GM21717 (cell line): ENCODE results near the gene TAAR9.
A peak's percentile ranks its signal among the peaks of the same experiment; 100 is the strongest.
"Not testable (repeated sequence)": the region's sequence is repeated elsewhere in the genome, so short reads cannot be mapped to it uniquely, and the experiment has no call there.

Experiments used
- ATAC-seq: cut with Tn5 transposase; IDR thresholded peaks from one replicate; pipeline ENCODE4 v1.9.1; 2021; ENCODE audit warnings: mild to moderate bottlenecking, moderate library complexity; ENCODE audit not compliant: unreplicated experiment

The TAAR9 gene

DNA sequence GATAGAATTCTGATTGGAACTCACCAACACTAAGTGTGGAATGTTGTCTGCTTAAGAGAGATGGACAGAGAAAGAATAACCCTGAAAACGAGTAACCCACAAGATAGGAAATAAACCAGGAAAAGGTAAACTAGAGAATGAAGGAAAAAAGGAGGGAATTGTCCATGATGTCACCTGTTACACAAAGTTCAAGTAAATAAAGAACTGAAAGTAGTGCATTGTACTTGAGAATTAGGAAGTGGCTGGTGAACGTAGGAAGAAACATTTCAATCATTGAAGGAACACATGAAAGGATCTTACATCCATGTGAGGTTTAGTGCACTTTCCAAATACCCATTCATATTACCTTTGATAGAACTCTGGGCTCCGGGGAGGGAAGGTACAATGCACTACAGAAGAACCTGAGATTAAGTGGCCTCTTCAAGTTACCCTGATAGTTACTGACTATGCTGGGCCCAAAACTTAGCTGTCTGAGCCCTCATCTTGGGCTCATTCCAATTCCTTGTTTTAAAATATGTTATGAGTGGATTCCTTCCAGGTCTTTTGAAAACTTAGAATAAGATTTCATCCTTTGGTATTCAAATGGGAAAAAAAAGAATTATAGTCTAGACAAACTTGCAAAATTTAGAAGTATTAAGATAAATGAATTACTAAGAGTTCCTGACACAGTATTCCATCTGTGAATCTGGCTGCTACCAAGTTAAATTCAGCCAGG lies 24.1 kb upstream of the TAAR9 start:
- no peak for ATAC-seq

DNA sequence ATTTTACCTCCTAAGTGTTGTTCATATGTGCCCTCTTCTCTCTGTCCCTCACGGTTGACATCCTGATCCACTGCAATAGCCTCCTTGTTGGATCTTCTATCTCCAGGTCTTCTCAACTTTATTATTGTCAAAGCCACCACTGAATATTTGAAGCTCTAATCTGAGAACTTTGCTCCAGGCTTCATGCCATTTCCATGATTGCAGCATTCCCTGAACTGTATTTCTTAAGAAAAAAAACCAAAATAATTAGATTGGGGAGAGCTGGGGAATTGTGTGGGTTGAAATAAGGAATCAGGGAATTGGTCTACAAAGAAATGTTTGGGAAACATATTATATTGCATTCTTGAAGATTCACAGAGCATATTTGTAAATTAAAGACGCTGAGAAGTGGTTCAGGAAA lies 22.7 kb upstream of the TAAR9 start:
- ATAC-seq: no peak

DNA sequence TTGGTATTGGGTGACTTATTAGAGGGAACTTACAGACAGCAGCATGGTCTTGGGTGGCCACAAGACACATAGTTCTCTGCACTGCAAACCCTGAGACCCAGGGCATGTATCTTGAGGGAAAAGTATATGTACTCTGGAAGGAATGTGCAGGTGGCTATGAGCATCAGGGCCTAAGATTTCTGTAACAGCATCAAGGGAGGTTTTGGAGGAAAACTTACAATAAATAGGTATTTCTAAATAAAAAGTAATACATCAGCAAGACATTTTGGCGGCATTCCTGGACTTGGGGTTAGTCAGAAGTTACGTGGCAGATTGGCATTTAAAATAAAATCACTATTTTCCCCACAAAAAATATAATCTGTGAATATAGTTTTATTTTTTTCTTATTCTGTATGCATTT lies 17.1 kb upstream of the TAAR9 start:
- no peak for ATAC-seq

DNA sequence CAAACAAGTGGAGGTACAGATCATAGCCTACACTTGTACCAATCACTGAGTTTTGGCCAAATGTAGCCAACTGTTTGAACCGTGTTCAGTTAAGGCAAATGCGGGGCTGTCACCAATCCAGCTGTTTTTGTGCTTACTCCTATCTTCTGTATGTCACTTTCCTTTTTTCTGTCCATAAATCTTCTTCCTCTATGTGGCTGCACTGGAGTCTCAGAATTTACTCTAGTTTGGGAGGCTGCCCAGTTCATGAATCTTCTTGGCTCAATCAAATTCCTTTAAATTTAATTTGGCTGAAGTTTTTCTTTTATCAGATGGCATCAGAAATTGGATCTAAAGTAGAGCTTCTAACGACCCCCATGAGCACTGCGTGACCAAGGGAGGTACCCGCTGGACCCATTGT lies 13.4 kb upstream of the TAAR9 start:
- no peak for ATAC-seq

DNA sequence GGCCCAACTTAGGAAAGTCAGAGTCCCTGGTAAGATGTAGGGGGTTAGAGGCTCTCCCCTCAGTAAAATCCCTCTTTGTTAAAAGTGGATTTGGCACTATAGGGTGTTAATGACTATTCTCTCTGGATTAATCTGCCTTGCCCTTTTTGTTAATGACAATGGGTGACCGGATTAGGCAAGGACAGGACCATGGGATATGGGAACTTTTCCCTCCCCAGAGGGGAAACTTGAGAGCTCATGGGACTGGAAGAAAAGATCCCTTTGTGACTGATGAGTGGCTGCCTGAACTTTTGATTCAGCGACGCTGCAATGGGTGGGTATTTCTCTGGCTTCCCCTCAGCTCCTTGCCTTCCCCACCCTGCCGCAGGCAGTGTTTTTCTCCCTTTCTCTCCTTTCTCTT lies 12.2 kb upstream of the TAAR9 start:
- ATAC-seq: no peak

DNA sequence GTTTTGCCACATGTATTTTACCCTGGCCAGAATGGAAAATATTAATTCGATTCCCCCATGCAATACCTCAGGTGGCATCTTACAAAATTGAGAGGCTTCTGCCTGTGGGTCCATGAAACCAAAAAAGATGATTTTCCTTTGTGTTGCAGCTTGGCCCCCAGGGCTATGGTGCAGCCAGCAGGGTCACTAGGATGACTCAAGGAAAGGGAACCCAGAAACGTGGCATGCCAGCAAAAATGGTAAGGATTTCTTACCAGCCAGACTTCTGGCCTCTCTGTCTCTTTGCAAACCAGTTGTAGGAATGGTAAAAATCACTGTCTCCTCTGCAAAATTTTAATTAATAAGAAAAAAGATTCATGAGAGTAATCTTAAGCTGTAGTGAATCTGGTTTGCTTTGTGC lies 11.6 kb upstream of the TAAR9 start:
- no peak for ATAC-seq

DNA sequence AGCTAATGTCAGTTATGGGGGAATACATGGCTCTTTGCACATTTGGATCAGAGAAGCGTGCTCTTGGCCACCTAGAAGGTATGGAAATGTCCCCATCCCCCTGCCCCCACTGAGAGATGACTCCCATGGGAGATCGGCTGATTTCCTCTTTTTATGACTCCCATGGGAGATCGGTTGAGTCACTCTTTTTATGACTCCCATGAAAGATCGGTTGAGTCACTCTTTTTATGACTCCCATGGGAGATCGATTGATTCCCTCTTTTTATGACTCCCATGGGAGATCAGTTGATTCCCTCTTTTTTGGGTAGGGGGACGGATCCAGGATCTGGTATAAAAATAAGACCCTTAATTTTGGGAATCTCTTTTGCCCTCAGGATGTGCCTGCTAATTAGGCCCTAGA lies 10.3 kb upstream of the TAAR9 start:
- ATAC-seq: no peak

DNA sequence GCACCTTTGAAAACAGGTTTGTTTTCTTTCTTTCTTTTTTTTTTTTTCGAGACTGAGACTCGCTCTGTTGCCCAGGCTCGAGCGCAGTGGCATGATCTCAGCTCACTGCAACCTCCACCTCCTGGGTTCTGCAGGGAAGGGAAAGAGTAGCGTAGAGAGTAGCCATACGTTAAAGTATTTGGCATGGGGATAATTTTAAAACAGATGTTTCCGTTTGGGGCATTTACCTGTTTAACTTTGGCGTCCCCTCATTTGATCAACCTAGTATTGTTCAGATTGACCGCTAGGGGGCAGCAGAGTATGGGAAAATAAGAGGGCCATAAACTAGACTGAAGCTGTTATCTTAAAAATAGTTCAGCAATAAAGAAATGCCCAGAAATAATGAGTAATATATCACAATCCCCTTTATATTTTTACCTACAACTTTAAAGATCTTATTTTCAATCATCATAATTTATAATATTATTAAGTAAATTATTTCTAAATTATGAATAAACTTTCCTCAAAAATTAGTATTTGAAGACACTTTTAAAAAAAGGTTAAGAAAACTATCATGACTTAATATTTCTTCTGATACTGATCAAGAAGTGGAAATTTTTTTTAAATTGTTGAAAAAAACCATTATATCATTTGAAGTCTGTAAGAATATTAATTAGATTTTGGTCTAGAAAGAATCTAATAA lies 7.6 kb upstream of the TAAR9 start:
- peak; percentile 94 for ATAC-seq

DNA sequence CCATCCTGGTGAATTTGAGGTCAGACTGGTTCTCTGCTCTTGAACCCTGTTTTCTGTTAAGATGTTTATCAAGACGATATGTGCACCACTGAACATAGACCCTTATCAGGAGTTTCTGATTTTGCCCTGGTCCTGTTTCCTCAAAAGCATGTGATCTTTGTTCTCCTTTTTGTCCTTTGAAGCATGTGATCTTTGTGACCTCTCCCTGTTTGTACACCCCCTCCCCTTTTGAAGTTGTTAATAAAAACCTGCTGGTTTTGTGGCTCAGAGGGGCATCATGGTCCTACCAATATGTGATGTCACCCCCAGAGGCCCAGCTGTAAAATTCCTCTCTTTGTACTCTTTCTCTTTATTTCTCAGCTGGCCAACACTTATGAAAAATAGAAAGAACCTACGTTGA lies 3.5 kb upstream of the TAAR9 start:
- ATAC-seq: not testable (repeated sequence)

DNA sequence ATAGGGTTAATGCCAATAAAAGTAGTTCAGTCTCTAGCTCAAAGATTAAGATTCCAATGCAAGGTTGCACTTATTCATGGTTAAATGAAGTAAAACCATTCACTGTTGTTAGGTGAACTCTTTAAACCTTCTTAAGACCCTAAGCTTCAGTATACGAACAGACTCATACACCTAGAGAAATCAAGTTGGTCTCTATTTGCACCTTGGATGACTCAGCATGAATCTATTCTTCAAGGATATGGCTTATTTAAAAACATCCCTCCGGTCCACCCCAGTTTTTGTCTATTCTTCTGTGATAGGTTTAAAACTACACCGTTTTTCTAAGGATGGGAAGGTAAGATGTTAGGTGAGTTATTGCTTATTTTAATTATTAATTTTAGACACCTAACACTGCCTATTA lies 932 bp upstream of the TAAR9 start:
- ATAC-seq: no peak

DNA sequence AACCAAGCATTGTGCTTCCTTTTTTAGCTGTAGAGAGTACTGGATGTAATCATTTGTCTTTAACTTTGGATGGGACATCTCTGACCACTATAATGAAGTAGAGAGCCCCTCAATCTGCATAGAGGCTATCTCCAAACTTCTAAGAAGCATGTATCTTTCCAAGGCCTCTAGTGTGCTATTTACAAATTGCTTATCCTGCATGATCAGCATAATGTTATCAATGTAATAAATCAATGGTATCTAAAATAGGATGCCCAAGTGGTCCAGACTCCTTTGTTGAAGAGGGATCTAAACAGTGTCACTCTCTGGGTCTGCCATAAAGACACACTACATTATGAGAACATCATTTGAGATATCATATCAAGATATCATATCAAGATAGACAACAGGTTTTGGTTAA lies 6.7 kb downstream of the TAAR9 start:
- no peak for ATAC-seq

DNA sequence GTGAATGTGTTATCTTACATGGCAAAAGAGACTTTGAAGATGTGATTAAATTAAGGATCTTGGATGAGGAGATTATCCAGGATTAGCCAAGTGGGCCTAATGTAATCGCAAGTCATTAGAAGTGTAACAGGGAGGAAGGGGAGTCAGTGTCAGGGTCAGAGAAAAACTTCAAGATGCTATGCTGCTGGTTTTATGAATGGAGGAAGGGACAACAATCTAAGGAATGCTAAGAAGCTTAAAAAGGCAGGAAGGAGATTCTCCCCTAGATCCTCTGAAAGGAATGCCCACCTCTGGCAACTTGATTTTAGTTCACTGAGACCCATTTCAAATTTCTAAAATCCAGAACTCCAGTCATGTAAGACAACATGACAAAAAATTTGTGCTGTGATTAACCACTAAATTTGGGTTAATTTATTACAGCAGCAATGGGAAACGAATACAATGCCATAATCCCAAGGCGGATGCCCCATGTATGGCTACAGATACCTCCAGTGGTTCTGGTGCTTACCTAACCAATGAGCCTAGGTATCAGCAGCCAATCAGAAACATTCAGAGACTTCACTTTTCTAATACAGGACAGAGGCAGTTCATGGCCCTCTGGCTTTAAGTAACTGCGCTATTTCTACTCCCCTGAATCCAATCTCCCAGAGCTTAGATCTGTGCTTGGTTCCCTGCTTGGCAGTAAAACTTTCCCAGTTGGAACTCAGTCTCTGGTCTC lies 10.8 kb downstream of the TAAR9 start:
- no peak for ATAC-seq

DNA sequence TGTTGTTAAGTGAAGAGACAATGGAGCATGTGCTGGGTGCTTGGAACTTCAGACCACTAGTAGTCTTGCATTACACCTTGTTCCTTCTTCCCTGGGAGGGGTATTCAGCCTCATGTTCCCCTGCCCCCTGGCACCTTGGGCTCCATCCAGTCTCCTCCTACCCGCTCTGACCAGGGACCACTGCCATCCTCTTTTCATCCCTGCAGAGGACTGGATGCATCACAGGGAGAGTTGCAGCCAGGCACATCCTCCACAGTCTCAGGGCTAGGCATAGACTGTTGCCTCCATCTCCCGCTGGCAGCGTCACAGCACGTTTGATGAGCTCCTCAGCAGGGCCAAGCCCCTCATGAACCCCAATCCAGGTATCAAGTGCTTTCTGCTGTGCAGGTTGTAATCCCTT lies 13.1 kb downstream of the TAAR9 start:
- ATAC-seq: no peak

DNA sequence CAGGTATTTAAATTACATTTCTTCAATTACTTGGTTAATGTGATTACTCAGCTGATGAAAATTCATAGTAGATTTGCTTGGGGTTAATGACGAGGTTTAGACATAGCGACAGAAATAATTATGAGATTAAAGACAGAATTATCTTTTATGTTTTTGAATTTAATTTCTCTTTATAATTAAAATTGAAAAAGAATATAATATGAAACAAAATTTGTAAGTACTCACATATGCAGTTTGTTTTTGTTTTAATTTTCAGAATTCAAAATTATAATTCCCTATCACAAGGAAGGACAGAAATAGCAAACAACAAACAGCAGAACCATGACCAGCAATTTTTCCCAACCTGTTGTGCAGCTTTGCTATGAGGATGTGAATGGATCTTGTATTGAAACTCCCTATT lies 14.3 kb downstream of the TAAR9 start, which contains the start of gene TAAR8:
TAAR8 (plus strand) TSS at position 301 of the 400 bp plus-strand sequence; CDS start at position 322, 21 bp downstream.
- ATAC-seq: no peak

DNA sequence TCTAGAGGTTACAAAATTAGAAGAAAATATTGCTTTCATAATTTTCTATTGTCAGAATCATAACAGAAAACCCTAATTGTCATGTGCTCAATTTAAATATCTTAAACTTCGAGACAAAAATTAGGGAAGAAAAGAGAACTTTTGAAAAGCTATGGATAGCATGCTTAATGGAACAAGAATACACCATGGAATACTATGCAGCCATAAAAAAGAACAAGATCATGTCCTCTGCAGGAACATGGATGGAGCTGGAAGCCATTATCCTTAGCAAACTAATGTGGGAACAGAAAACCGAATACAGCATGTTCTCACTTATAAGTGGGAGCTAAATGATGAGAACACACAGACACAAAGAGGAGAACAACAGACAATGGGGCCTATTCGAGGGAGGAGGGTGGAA lies 22.0 kb downstream of the TAAR9 start:
- not testable (repeated sequence) for ATAC-seq

DNA sequence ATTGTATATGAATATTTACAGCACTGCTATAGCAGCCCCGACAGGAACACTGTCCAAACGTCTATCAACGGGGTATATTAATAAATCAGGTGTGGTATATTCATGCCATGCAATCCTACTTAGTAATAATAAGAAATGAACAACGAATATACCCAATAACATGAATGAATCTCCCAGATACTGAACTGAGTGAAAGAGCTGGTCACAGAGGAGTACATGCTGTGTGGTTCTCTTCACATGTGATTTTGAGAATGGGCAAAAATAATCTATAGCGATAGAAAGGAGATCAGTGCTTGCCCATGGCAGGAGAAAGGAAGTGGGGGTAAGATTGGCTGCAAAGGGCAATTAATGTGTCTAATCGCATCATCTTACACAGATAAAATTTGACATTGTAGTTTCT lies 28.3 kb downstream of the TAAR9 start:
- ATAC-seq: no peak

DNA sequence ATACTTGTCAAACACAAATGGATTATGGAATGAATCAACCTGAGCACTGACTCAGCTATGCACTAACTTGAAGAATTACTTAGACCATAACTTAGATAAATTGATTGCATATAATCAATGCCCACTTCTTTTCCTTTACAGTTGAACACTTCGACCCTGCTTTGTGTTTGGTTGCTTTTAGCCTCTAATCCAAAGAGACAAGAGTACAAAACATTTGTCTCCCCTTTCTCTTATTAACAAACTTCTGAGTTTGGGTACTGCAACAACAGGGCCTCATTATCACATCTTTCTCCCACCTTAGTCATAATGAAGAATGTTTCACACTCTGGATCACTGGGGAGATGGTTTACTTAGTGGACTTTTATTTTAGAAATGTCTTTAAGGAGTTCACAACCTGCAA lies 29.5 kb downstream of the TAAR9 start:
- no peak for ATAC-seq

DNA sequence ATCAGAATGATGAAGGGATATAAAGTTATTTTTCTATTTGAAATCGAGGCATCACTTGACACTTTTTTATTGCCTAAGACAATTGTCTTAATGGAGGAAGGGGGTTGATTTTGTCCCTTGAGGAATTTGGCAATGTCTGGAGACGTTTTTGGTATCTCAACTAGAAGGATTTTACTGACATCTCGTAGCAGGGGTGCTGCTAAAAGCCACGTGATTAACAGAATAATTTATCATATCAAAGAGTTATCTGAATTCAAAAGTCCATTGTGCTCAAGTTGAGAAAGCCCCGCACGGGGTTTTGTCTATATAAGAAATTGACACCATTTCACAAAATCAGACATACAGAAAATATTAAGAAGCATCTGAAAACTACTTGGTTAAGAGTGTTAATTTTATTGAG lies 30.5 kb downstream of the TAAR9 start:
- no peak for ATAC-seq

DNA sequence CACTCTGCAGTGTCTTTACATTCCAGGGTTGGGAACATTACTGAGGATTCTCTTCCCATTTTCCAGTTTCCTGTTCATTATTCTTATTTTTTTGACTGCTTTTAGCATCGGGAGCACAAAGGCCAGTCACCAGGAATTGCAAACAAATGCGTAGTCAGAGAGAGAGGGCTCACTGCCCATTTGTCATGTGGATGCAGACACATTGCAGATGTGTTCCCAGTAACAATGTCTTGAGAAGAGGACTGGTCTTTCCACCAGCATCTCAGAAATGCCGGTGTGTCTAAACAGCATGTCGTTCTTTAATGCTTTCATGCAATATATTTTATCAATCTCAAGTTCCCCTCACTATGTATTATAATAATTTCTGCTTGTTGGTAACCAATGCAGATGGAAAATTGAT lies 31.1 kb downstream of the TAAR9 start:
- ATAC-seq: no peak

DNA sequence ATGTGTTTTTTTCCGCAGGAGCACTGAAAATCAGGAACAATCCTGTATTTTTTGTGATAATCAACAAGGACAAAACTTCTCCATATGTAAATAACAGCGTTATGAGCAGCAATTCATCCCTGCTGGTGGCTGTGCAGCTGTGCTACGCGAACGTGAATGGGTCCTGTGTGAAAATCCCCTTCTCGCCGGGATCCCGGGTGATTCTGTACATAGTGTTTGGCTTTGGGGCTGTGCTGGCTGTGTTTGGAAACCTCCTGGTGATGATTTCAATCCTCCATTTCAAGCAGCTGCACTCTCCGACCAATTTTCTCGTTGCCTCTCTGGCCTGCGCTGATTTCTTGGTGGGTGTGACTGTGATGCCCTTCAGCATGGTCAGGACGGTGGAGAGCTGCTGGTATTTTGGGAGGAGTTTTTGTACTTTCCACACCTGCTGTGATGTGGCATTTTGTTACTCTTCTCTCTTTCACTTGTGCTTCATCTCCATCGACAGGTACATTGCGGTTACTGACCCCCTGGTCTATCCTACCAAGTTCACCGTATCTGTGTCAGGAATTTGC lies 32.2 kb downstream of the TAAR9 start, which contains the start of gene TAAR6:
TAAR6 (plus strand) TSS at position 102 of the 557 bp plus-strand sequence; CDS start at position 102, 0 bp downstream.
- no peak for ATAC-seq

DNA sequence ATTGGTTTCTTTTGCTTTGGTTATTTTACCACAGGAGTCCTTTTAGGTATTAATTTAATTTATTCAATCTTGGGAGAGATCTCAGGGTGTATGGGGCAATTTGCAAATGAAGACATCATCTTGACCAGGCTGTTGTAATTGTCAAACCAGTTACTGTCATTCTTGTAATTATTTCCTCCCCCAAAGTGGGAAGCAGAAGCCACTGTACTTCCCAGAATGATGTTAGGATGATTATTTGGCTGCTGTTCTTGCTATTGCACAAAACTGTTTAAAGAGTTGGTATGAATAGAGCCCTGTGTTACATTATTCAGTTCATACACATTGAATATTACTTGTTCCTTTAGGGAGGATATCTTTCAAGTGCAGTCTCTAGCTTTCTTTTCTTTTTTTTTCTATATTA lies 33.7 kb downstream of the TAAR9 start:
- no peak for ATAC-seq

DNA sequence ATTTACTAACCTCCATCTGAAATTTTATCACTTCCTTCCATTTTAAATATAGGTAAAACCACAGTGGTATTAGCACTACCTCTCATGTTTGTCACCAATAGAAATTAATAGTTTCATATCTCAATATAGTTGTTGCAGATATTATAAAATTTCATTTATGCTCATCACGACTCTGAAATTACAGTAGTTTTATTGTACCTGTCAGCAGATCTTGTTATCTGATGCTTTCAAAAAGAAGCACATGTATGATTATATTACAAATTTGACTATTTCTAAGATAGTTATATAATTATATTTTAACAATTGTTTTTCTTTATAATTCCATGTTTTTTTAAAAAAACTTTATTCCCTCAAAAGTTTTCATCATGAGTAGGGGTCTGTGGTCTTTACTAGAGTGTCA lies 46.6 kb downstream of the TAAR9 start:
- ATAC-seq: no peak
